ENCODE data around the gene SNCB. TPM values are rescaled to one million over a fixed set of nuclear protein-coding genes. Genes with fewer than 3 reads are reported as not detected.

The SNCB gene
- total and polyA plus RNA-seq, 8 donors, result 0.21 to 0.68 (median 0.42) TPM; not detected in 2

DNA sequence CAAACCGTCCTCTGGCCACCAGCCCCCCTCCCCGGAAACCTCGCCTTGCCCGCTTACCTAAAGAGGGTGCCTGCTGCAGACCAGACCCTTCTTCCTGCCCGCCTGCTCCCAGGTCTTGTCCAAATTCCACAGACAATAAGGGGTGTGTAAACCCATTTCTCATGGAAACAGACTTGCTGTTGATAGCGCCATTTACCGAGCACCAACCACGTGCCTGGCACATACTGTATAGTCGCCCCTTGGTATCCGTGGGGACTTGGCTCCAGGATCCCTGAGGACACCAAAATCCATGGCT, 56.1 kb downstream of the SNCB start:
- no peaks in the 10 kb centered on the region for H3K36me3 ChIP-seq
- no peak overlapping the region for H3K27ac ChIP-seq
- no peaks in the 10 kb centered on the region for H3K4me1 ChIP-seq
- H3K4me3 ChIP-seq, result no peak overlapping the region
- DNase-seq, result no peak
- H3K9me3 ChIP-seq, result no peaks in the 10 kb centered on the region
- intact Hi-C loops (cut with DNase I), result no loop called here
- H3K27me3 ChIP-seq, result peaks cover 0 to 31% of the 10 kb centered on the region in 2 donors
- TF ChIP-seq, protein P1, sequence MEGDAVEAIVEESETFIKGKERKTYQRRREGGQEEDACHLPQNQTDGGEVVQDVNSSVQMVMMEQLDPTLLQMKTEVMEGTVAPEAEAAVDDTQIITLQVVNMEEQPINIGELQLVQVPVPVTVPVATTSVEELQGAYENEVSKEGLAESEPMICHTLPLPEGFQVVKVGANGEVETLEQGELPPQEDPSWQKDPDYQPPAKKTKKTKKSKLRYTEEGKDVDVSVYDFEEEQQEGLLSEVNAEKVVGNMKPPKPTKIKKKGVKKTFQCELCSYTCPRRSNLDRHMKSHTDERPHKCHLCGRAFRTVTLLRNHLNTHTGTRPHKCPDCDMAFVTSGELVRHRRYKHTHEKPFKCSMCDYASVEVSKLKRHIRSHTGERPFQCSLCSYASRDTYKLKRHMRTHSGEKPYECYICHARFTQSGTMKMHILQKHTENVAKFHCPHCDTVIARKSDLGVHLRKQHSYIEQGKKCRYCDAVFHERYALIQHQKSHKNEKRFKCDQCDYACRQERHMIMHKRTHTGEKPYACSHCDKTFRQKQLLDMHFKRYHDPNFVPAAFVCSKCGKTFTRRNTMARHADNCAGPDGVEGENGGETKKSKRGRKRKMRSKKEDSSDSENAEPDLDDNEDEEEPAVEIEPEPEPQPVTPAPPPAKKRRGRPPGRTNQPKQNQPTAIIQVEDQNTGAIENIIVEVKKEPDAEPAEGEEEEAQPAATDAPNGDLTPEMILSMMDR (IDR thresholded peaks at IDR 0.05), result no peak
- ATAC-seq, result no peak

DNA sequence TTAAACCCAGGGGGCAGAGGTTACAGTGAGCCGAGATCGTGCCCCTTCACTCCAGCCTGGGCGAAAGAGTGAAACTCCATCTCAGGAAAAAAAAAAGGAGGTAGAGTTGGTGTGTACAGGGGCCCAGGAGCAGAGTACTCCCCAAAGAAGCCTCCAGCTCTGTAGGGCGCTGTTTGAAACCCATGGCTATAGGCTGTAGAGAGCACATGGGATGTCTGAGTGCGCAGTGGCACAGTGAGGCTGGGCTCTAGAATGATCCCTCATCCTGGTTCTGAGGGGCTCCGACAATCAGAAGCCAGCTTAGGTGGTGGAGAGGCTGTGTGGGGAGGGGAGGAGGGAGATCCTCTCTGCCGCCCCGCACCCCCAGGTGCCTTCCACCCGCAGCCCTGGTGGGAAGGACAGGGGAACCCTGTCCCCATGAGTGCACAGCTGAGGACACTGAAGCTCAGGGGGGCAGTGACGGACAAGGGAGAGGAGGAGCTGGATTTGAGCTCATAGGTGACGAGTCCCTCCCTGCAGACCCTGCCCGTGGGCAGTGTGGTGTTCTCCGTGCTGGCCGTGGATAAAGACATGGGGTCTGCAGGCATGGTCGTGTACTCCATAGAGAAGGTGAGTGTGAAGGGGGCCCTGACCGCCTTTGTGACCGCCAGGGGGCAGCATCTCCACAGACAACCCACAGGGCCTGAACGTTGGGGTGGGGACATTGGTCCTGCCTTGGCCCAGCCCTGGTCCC, 56.6 kb downstream of the SNCB start:
- H3K27ac ChIP-seq, result no peak overlapping the region
- peak; percentile 88 for ATAC-seq
- TF ChIP-seq, protein P1 (IDR thresholded peaks at IDR 0.05), result peak; percentile 79 to 81
- H3K27me3 ChIP-seq, result peaks cover 0 to 32% of the 10 kb centered on the region in 2 donors
- H3K4me1 ChIP-seq, result no peaks in the 10 kb centered on the region
- intact Hi-C loops (cut with DNase I), result no loop called here
- no peaks in the 10 kb centered on the region for H3K9me3 ChIP-seq
- no peak overlapping the region for H3K4me3 ChIP-seq
- DNase-seq, result peak; percentile 38 to 93 (median 62)
- H3K36me3 ChIP-seq, result no peaks in the 10 kb centered on the region

Small RNAs within 50 kb of the gene (microRNA-seq; reads per million reads assigned to microRNA genes)
- 0 reads per million in 2 donors for gene MIR4281

Other genes with a start within 250 kb of the SNCB start
- gene NOP16, start 241.9 kb downstream of the SNCB start, total RNA-seq, result 10 to 100 TPM; 14.9 to 24.0 TPM
- 10 to 100 TPM; 25.7 to 34.8 (median 31.4) TPM for gene NOP16, start 241.9 kb downstream of the SNCB start, polyA plus RNA-seq (ENCODE audit: insufficient read length in 6 of 6)
- 100 to 1,000 TPM in 1 of 2 donors, 10 to 100 TPM in 1; 83.3 to 109 TPM for gene HIGD2A, start 241.8 kb downstream of the SNCB start, total RNA-seq
- 100 to 1,000 TPM in 2 of 6 donors, 10 to 100 TPM in 4; 77.7 to 110 (median 88.8) TPM for gene HIGD2A, start 241.8 kb downstream of the SNCB start, polyA plus RNA-seq (ENCODE audit: insufficient read length in 6 of 6)
- gene CLTB, start 214.0 kb downstream of the SNCB start, total RNA-seq, result 100 to 1,000 TPM in 1 of 2 donors, 10 to 100 TPM in 1; 92.1 to 128 TPM
- gene CLTB, start 214.0 kb downstream of the SNCB start, polyA plus RNA-seq (ENCODE audit: insufficient read length in 6 of 6), result 10 to 100 TPM; 41.0 to 58.2 (median 46.6) TPM
- 10 to 100 TPM; 33.9 to 39.1 TPM for gene FAF2, start 182.1 kb downstream of the SNCB start, total RNA-seq
- gene FAF2, start 182.1 kb downstream of the SNCB start, polyA plus RNA-seq (ENCODE audit: insufficient read length in 6 of 6), result 10 to 100 TPM; 49.1 to 54.4 (median 51.9) TPM
- gene RNF44, start 93.1 kb downstream of the SNCB start, total RNA-seq, result 10 to 100 TPM; 37.6 to 42.2 TPM
- 10 to 100 TPM; 37.9 to 61.7 (median 48.2) TPM for gene RNF44, start 93.1 kb downstream of the SNCB start, polyA plus RNA-seq (ENCODE audit: insufficient read length in 6 of 6)
- under 1 TPM in 1 of 2 donors, not detected in 1; 0.26 TPM for gene CDHR2, start 81.2 kb downstream of the SNCB start, total RNA-seq
- gene CDHR2, start 81.2 kb downstream of the SNCB start, polyA plus RNA-seq (ENCODE audit: insufficient read length in 6 of 6), result under 1 TPM; 0.18 to 0.92 (median 0.46) TPM
- gene GPRIN1, start 20.4 kb downstream of the SNCB start, total RNA-seq, result 1 to 10 TPM; 2.1 to 2.6 TPM
- gene GPRIN1, start 20.4 kb downstream of the SNCB start, polyA plus RNA-seq (ENCODE audit: insufficient read length in 6 of 6), result 1 to 10 TPM in 4 of 6 donors, under 1 TPM in 2; 0.70 to 1.4 (median 1.1) TPM
- not detected for gene EIF4E1B, start 141 bp upstream of the SNCB start, total RNA-seq
- under 1 TPM in 3 of 6 donors, not detected in 3; 0.07 to 0.10 (median 0.08) TPM for gene EIF4E1B, start 141 bp upstream of the SNCB start, polyA plus RNA-seq (ENCODE audit: insufficient read length in 6 of 6)
- gene TSPAN17, start 16.9 kb upstream of the SNCB start, total RNA-seq, result 10 to 100 TPM; 38.7 to 48.3 TPM
- gene TSPAN17, start 16.9 kb upstream of the SNCB start, polyA plus RNA-seq (ENCODE audit: insufficient read length in 6 of 6), result 10 to 100 TPM; 26.0 to 36.3 (median 33.6) TPM
- under 1 TPM in 1 of 2 donors, not detected in 1; 0.24 TPM for gene UNC5A, start 180.0 kb upstream of the SNCB start, total RNA-seq
- gene UNC5A, start 180.0 kb upstream of the SNCB start, polyA plus RNA-seq (ENCODE audit: insufficient read length in 6 of 6), result 1 to 10 TPM in 4 of 6 donors, under 1 TPM in 2; 0.61 to 1.6 (median 1.1) TPM

All from left lung (tissue), 10 donors.